Fibroblast of skin of left quadriceps (primary cell): ENCODE data around the gene SYNJ2.

Source experiments
- DNase-seq, 2 experiments: peaks; one replicate each; pipeline ENCODE4 v3.0.0-alpha.2; 2013; ENCODE audit warnings: low read depth in 2 of 2

Gene SYNJ2

DNA sequence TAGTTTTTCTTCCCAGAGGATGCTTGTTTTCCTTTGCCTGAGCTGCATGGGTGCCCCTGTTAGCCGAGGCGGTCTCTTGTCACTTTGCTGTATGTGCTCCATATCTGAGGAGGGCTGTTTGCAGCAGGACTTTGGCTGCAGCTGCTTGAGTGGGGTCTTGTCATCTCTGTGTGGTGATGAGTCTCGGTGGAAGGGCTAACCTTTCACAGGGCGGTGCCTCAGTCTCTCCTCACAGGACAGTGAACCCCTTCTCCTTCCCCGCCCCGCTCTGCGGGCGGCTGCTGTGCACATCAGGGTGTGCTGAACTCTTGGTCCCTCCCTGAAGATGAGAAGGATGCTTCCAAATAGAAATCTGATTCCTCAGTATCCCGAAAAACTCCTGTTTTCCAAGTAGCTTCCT, 75.1 kb downstream of the SYNJ2 start:
- DNase-seq = no peak

DNA sequence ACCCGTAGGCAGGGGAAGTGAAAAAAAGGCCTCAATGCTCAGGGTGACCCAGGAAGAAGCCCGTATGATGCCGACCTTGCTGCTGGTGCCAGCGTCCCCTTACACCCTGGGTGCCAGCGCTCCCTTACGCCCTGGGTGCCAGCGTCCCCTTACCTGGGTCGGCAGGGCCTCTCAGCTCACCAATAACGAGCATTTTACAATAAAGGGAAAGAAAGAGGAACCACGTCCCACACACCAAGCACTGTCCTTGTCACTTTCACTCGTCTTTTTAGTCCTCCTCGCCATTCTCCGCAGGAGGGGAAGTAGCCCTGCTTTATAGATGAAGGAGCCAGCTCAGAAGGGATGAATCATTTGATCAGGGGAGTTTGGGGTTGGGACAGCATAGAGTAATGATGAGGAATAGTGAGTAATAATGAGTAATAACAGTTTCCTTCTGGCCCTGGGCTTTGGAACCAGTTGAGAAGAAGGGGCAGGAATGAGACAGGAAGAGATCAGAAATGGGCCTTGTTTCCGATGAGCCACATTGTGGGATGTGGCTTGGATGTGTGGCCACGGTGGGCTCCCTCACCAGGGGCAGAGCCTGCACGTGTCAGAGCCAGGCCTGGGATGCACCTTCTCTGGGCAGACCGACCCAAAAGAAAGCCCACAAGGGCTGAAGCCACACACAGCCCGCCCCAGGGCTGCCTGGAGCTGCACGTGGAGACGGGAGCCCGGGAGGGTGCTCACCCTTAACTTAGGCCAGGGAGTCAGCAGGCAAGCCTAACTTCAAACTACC, 75.7 kb downstream of the SYNJ2 start:
- peak; percentile 89 for DNase-seq

DNA sequence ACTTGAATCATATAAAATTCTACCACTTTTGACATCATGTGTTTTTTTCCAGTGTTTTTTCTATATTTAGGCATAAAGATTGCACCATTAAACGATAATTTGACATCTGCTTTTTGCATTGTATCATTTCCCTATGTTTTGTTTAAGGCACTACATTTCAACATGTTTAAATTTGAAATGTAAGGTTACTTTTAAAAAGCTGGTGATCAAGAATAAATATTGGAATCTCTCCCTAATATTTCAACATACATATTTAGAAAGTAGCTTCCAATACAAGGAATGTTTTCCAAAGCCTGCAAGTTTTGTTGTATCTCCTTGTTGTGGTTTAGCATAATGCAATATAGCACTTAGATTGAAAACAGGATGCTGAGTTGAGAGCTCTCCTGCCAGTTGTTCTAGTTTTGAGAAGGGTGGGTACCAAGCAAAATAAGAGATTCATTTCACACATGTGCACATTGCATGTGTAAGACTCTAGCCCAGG, 76.5 kb downstream of the SYNJ2 start:
- DNase-seq = peak in 1 of 2 experiments; percentile 35

DNA sequence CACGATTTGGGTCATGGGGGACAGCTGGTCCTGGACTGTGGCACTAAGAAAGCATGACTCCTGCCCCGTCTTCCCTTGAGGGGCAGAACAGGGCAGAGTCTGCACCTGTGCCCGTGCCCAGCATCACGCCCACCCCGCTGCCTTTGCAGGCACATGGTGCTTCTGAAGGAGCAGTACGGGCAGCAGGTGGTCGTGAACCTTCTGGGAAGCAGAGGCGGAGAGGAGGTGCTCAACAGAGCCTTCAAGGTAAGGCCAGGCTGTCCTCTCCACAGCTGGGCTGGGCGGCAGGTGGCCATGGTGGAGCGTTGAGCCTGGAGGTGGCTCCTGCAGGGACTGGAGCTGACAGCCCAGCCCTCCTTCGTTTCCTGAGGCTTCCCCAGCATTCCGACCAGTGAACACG, 77.4 kb downstream of the SYNJ2 start:
- no peak for DNase-seq

DNA sequence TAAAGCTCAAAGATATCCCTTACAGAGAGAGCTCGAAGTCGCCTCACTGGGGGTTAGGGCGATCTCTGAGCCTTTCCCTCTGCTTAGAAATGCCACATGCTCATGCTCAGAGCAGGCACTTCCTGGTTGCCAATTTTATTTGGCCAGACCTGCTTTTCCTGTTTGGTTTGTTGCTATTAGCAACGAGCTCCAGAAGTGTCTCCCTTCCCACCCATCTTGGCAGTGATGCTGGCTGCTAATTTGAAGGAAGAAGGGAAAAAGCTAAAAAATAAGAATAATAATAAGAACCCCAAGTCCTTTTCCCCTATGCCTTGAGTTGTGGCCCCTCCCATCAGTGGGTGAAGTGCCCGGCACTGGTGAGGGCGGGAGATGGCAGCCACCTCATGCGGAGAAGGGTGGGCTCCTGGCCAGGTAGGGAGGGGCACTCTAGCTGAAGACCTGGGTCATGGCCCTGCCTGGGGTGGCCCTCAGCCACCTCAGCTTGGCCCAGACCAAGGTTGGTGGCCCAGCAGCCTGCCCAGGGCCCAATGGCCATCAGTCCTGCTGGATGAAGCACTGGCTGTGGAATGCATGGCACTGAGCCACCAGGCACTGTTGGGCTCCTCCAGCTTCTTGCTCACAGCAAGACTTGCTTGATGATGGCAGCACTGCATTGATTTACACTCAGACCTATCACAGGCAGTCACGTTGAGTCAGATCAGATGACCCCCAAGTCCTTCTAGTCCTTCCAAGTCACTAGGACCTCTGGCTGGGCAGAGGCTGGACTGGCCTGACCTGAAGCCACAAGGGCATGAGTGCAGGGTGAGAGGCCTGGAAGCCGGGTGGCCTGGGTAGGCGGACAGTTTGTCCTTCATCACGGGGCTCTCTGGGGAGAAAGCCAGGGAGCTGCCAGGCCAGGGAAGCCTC, 79.0 kb downstream of the SYNJ2 start:
- peak; percentile 69 for DNase-seq

DNA sequence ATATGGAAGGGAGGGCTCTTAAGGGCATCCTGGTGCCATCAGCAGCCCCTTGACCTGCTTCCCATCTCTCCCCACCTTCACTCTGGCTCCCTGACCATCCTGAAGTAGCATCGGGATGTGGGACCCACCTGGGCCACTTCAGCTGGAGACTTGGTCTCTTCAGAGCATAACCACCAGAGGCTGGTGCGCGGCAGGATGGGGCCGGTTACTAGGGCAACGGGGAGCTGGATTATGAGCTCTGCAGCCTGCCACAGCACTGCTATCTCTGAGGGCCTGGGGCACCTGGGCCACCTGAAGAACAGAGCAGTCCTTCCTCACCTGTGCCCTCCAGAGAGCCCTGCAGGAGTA, 79.7 kb downstream of the SYNJ2 start:
- no peak for DNase-seq

DNA sequence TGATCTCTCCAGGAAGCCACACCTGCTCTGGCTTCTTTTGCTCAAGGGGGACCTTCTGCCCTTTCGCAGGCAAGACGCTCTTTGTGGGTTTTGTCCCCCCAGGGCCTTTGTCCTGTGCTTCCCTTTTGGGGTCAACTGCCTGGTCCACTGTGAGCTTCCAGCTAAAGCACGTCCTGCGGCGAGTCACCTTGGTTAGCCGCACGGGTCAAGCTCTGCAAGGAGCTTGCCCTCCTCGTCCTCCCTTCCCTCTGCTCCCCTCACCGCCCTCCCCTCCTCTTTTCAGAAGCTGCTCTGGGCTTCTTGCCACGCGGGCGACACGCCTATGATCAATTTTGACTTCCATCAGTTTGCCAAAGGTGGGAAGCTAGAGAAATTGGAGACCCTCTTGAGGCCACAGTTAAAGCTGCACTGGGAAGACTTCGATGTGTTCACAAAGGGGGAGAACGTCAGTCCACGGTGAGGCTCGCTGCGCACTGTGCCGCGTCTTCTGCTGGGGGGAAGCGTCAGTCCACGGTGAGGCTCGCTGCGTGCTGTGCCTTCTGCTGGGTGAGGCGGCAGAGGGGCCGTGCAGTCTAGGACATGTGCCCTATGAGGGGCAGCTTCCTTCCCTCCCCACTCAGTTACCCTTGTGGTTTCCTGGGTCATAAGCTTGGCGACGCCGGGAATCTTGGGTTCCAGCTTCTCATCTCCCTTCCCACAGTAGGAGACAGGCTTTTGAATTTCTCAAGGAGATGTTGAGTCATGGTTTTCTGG, 80.2 kb downstream of the SYNJ2 start:
- DNase-seq = no peak

DNA sequence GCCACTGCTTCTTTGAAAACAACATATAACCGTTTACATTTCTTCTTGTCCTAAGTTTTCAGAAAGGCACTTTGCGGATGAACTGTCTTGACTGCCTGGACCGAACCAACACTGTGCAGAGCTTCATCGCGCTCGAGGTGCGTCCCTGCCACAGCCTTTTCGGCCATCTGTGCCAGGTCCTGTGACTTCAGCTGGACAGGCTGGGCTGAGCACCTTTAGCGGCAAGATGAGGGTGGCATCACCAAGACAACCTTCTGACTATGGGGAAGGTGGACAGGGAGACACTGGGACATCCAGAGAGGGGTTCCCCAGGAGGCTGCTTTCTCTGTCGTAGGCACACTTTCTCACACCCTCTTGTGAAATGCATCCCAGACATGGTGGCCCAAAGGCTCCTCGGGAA, 82.1 kb downstream of the SYNJ2 start:
- DNase-seq = no peak

DNA sequence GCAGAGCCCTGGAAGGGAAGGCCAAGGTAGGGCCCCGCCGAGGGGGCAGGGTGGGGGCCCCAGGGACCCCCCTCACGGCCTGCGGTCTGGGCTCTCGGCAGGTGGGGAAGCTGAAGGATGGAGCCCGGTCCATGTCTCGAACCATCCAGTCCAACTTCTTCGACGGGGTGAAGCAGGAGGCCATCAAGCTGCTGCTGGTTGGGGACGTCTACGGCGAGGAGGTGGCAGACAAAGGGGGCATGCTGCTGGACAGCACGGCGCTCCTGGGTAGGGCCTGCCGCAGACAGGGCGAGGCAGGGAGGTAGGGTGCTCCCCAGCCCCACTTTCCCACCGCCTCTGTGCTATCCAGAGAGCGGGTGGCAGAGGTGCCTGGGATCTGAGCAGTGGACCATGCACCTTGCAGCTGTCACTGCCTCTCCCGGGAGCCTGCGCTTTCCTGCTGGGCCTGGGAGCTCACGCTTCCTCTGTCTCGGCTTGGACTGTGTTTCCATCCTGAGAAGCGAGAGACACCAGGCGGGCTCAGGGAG, 83.1 kb downstream of the SYNJ2 start:
- DNase-seq = no peak

DNA sequence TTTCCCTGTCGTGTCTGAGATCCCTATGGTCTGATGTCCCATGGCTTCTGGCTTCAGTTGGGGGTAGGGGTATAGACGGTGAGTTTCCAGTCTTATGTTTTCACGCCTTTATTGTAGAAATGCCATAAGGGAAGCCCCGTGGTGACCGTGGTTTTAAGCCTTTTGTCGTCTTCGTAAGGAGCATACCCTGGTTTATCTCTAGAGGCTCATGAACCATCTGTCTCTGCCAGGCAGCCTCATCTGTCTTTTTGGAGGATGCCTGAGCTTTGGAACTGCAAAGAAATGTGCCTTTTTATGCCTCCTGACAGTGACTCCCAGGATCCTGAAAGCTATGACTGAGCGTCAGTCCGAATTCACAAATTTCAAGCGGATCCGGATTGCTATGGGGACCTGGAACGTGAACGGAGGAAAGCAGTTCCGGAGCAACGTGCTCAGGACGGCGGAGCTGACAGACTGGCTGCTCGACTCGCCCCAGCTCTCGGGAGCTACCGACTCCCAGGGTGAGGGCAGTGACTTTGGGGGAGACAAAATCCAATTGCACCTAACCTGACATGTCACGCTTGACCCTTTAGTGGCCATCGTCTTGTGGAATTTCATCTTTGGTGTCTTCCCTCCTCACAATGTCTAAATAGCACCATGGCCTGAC, 84.6 kb downstream of the SYNJ2 start:
- DNase-seq = no peak

DNA sequence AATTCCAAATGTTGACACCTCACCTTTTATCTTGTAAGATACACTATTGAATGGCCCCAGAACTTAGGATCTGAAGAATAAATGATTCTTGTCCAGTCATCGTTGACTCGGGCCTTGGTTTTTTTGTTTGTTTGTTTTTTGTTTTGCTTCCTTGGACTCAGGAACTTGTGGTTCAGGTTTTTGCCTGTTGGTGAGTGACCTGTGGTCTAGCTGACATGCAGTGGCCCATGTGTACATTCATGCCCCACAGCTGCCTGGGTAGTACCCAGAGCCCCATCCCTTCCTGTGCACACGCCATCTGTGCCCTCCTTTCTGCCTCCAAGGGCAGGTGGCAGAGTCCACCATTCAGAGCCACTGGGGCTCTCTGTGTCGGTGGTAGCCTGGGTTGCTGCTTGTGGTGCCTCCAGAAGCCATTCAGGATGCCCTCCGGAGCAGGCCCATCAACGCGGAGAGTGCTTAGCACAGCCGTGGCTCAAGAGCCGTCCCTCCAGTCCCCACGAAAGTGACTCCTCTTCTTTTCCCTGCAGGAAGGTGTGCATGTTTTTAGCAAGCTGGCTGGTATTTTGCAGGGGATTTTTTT, 85.9 kb downstream of the SYNJ2 start:
- no peak for DNase-seq

DNA sequence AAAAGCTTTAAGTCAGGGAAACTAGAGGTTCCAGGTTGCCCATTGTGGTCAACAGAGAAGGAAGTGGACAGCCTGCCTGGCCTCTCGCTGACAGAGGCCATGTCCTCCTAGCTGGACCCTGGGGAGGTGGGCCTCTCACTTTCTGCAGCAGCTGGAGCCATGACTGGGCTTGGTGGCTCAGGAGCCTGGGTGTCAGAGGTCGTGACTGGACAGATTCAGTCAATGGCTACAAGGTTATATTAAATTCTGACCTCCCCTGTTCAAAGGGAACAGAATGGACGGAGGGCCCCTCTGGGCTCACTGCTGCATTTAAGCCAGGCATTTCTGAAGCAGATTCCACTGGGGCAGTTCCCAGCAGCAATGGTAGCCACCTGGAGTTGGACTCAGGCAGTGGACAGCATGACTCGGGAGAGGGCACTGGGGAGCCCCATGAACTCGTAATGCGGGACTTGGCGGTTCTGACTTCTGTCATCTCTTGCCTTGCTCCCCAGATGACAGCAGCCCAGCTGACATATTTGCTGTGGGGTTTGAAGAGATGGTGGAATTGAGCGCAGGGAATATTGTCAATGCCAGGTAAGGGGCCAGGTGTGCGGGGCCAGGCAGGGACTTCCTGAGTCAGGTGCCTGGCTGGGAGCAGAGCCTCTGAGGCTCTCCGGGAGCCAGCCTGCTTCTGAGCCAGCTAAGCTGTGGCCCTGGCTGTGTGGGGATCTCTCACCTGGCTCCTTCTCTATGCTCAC, 86.7 kb downstream of the SYNJ2 start:
- DNase-seq = no peak

DNA sequence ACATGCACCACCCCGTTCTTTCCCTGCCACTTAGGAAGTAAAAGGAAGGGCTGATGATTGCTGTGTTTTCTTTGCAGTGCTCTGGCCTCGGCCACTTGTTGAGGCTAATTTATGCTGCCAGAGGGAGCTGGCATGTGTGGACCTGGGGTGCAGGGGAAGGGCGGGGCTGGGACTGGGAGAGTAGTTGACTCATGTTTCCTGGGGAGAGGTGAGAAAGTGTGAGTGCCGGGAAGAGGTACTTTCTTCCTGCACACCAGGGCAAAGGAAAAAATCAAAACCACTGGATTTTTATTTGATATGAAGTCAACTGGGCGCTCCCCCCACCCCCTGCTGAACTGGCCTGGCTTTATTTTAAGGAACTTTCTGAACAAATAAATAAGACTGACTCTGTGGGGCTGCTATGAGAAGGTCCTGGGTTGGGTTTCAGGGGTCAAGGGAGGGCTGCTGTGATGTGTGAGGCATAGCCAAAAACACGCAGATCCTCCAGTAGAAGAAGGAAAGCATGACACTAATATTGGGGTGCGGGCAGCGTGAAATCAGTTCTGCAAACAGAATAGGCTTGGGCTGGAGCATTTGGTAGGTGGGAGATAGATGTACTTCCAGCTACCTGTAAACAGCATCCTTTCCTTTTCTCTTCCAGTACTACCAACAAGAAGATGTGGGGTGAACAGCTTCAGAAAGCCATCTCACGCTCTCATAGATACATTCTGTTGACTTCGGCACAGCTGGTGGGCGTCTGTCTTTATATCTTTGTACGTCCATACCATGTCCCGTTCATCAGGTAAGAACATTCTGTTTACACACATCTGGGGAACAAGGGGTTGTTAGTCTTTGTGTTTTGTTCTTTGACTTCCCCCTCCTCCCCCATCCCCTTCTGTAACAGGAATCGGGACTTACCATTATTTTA, 87.5 kb downstream of the SYNJ2 start:
- DNase-seq = no peak

DNA sequence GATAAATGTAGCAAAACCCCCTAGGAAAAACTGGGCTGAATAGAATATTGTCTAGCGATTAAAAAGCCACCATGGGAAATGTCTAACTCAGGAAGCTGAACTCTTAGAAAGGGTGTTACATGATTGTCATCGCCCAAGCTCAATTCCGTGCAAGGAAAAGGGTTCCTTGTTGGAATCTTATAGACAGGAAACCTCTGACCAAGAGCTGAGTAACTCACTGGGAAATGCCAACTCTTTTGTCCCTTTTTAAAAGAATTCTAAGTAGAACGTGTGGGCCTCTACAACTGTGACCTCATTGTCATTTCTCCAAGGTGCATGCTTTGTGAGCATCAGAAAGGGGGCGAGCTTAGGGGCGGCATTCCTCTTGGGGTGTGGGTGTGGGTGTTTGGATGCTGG, 88.1 kb downstream of the SYNJ2 start:
- no peak for DNase-seq

DNA sequence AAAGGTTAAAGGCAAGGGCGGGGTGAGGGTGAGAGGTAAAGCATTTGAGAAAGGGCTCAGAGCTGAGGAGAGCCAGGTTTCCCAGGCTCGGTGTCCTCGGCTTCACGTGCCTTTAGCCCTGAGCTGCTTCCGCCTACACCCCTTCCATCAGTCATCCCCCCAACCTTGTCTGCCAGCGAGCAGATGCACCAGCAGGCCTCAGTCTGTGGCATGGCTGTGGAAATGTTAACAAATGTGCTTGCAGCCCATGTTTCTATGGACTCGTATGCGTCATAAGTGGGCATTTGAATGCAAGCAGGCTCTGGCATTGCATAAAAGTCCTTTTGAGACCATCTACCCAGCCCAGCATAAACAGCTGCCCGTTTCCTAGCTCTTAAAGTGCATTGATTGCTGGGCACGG, 88.8 kb downstream of the SYNJ2 start:
- no peak for DNase-seq

DNA sequence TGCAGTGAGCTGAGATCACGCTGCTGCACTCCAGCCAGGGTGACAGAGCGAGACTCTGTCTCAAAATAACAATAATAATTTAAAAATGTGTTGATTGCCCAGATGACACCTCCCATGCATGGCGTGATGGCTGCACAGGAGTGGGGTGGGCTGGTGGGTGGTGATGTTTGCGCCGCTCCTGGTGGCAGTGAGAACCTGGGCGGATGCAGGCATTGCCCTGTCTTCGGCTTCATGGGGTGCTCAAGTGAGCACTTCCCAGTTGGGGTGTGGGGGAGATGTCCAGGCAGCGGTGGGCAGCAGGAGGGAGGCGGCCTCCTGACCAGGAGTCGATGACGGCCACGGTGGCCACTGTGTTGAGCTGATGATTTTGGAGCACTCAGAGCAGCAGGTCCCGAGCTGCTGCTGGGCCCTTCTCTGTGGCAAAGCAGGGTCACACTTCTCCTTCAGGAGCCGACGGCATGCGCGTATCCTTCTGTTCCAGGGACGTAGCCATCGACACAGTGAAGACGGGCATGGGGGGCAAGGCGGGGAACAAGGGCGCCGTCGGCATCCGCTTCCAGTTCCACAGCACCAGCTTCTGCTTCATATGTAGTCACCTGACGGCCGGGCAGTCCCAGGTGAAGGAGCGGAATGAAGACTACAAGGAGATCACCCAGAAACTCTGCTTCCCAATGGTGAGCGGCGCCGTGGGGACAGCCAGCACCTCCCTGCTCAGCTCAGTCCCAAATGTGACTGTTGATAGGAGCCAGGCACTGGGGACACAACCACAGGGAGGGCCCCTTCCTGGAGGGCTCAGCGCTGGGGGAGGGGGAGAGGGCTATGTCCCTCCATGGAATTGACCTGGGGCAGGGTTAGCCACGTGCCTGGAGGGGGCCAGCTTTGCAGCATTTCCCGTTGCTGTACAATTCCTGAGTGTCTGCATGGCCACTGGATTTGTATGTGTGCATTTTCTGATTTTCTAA, 89.7 kb downstream of the SYNJ2 start:
- DNase-seq = no peak

DNA sequence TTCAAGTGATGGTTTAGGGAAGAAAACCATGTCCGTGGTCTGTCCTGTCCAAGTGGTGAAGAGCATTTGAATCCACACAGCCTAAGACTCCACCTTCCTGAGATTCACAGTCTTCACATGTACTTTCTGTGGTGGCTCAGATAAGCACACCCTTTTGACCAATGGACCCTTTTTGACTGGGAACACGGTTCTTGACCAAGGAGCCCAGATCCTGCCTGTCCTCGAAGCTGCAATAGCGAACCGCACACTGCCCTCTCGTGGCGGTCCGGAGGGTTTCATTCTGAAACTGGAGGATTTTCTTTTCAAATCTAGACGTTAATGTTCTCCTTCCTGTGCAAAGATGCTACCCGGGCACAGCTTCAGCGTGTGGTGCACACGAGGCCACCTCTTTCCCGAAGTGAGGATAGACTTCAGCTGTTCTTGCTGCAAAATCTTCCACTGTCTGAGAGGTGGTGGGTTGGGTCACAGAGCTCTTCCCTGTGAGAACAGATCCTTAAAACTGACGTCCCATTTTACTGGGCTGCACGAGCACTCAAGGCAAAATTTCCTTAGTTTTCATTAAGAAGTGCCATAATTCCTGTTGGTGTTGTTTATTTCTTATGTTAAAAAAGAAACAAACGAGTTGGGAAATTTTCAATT, 90.5 kb downstream of the SYNJ2 start:
- peak in 1 of 2 experiments; percentile 36 for DNase-seq

DNA sequence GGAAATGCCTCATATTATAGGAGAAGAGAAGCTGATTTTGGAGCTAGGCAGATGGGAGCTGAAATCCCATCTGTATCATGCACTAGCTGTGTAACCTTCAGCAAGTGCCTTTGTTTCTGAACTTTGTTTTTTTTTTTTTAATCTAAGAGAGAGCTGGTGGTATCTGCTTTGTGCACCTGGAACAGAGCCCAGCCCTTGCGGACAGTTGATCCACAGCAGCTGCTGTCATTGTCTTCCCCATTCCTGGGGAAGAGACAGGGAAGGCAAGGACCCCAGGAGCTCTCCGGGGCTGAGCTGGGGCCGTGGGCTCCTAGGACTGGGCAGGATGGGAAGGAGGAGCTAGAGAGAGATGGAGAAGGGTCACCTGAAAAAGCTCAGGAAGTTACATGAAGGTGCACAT, 92.1 kb downstream of the SYNJ2 start:
- no peak for DNase-seq
